Measurements from ENCODE around the gene ARHGAP1. TPM values are rescaled to one million over a fixed set of nuclear protein-coding genes. Genes with fewer than 3 reads are reported as not detected.

Gene ARHGAP1
- total RNA-seq, 2 experiments from 2014 or later: 33.7 to 36.3 TPM

DNA sequence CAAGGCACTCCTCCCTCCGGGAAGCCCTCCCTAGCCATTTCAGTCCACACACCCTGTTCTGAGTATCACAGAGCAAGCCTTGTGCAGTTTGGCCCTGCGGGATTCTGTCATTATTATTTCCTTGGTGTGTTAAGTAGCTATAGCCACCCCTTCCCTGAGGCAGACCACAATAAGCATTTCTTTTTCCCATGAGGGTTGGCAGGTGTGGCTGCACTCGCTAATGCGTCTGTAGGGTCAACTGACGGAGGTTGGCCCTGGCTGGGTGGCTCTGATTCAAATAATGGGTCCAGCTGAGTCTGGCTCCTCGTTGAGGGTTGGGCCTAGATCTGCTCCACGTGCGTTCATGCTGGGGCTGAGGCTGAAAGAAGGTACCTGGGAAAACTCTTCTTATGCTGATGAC lies 23.7 kb upstream of the ARHGAP1 start:
- no peaks in the 10 kb centered on the region for H3K36me3 Mint-ChIP-seq (ENCODE audit: low read depth)
- intact Hi-C loops (cut with DNase I, micrococcal nuclease): no loop called here
- Histone ChIP-seq H3K4me3 (ENCODE audit: low read length) (no peak overlapping the region), H3K36me3 (ENCODE audit: insufficient read depth, low read length) (no peaks in the 10 kb centered on the region), H3K27me3 (ENCODE audit: control insufficient read depth in 1 of 2, insufficient read depth in 2 of 2, low read length in 2 of 2) (no peaks in the 10 kb centered on the region), H3K9me3 (ENCODE audit: control insufficient read depth in 1 of 2, insufficient read depth in 1 of 2, low read length in 2 of 2) (no peaks in the 10 kb centered on the region), H3K4me1 (ENCODE audit: insufficient read depth, low read length) (no peaks in the 10 kb centered on the region), H3K27ac (ENCODE audit: low read depth in 1 of 2, low read length in 2 of 2) (no peak overlapping the region)
- no peak overlapping the region for H3K27ac Mint-ChIP-seq
- H3K27me3 Mint-ChIP-seq: no peaks in the 10 kb centered on the region
- no peaks in the 10 kb centered on the region for H3K4me1 Mint-ChIP-seq (ENCODE audit: low read depth)
- ATAC-seq (ENCODE audit: poor library complexity) (no peak), DNase-seq (no peak)
- H3K9me3 Mint-ChIP-seq: no peaks in the 10 kb centered on the region
- TF ChIP-seq, protein P1, sequence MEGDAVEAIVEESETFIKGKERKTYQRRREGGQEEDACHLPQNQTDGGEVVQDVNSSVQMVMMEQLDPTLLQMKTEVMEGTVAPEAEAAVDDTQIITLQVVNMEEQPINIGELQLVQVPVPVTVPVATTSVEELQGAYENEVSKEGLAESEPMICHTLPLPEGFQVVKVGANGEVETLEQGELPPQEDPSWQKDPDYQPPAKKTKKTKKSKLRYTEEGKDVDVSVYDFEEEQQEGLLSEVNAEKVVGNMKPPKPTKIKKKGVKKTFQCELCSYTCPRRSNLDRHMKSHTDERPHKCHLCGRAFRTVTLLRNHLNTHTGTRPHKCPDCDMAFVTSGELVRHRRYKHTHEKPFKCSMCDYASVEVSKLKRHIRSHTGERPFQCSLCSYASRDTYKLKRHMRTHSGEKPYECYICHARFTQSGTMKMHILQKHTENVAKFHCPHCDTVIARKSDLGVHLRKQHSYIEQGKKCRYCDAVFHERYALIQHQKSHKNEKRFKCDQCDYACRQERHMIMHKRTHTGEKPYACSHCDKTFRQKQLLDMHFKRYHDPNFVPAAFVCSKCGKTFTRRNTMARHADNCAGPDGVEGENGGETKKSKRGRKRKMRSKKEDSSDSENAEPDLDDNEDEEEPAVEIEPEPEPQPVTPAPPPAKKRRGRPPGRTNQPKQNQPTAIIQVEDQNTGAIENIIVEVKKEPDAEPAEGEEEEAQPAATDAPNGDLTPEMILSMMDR (IDR thresholded peaks at IDR 0.05): no peak
- ChIA-PET POLR2A (no interaction called here), CTCF (no interaction called here)
- H3K4me3 Mint-ChIP-seq: no peak overlapping the region

DNA sequence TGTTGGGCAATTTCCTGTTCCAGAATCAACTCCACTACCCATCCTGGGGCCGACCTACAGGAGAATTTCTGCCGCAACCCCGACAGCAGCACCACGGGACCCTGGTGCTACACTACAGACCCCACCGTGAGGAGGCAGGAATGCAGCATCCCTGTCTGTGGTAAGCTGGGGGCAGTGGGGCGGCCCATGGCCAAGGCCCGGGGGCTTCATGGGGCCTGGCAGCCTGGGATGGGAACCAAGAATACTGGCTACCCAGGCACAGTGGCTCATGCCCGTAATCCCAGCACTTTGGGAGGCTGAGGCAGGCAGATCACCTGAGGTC lies 22.9 kb upstream of the ARHGAP1 start:
- Mint-ChIP-seq H3K9me3 (no peaks in the 10 kb centered on the region), H3K27me3 (no peaks in the 10 kb centered on the region), H3K27ac (no peak overlapping the region), H3K36me3 (ENCODE audit: low read depth) (no peaks in the 10 kb centered on the region), H3K4me1 (ENCODE audit: low read depth) (peaks cover 5% of the 10 kb centered on the region), H3K4me3 (no peak overlapping the region)
- CTCF ChIA-PET: no interaction called here
- no peaks in the 10 kb centered on the region for H3K27me3 ChIP-seq (ENCODE audit: control insufficient read depth in 1 of 2, insufficient read depth in 2 of 2, low read length in 2 of 2)
- ATAC-seq (ENCODE audit: poor library complexity) (no peak), DNase-seq (no peak)
- POLR2A ChIA-PET: no interaction called here
- H3K27ac ChIP-seq (ENCODE audit: low read depth in 1 of 2, low read length in 2 of 2): no peak overlapping the region
- no peaks in the 10 kb centered on the region for H3K36me3 ChIP-seq (ENCODE audit: insufficient read depth, low read length)
- H3K4me3 ChIP-seq (ENCODE audit: low read length): no peak overlapping the region
- TF ChIP-seq, protein P1 (IDR thresholded peaks at IDR 0.05): no peak
- peaks cover 7% of the 10 kb centered on the region for H3K4me1 ChIP-seq (ENCODE audit: insufficient read depth, low read length)
- intact Hi-C loops (cut with DNase I, micrococcal nuclease): no loop called here
- H3K9me3 ChIP-seq (ENCODE audit: control insufficient read depth in 1 of 2, insufficient read depth in 1 of 2, low read length in 2 of 2): no peaks in the 10 kb centered on the region

GRCh38 chr11:46722566-46723358 lies 22.3 kb upstream of the ARHGAP1 start:
- H3K9me3 Mint-ChIP-seq: no peaks in the 10 kb centered on the region
- TF ChIP-seq, protein P1 (IDR thresholded peaks at IDR 0.05): no peak
- no peaks in the 10 kb centered on the region for H3K36me3 Mint-ChIP-seq (ENCODE audit: low read depth)
- ChIA-PET POLR2A (no interaction called here), CTCF (no interaction called here)
- H3K27ac Mint-ChIP-seq: no peak overlapping the region
- intact Hi-C loops (cut with DNase I, micrococcal nuclease): no loop called here
- Histone ChIP-seq H3K9me3 (ENCODE audit: control insufficient read depth in 1 of 2, insufficient read depth in 1 of 2, low read length in 2 of 2) (no peaks in the 10 kb centered on the region), H3K36me3 (ENCODE audit: insufficient read depth, low read length) (no peaks in the 10 kb centered on the region), H3K27me3 (ENCODE audit: control insufficient read depth in 1 of 2, insufficient read depth in 2 of 2, low read length in 2 of 2) (no peaks in the 10 kb centered on the region), H3K27ac (ENCODE audit: low read depth in 1 of 2, low read length in 2 of 2) (no peak overlapping the region), H3K4me3 (ENCODE audit: low read length) (no peak overlapping the region), H3K4me1 (ENCODE audit: insufficient read depth, low read length) (peaks cover 12% of the 10 kb centered on the region)
- DNase-seq (no peak), ATAC-seq (ENCODE audit: poor library complexity) (no peak)
- peaks cover 9% of the 10 kb centered on the region for H3K4me1 Mint-ChIP-seq (ENCODE audit: low read depth)
- H3K27me3 Mint-ChIP-seq: no peaks in the 10 kb centered on the region
- no peak overlapping the region for H3K4me3 Mint-ChIP-seq
